ENCODE data around the gene JAM2. TPM values are rescaled to one million over a fixed set of nuclear protein-coding genes. Genes with fewer than 3 reads are reported as not detected.

Gene JAM2
- total RNA-seq, 1 donor from 2014 or later, result 23.7 TPM

- intact Hi-C loops (cut with micrococcal nuclease), result no loop called here
- Histone ChIP-seq H3K4me1 (peaks cover 31% of the 10 kb centered on the region), H3K9me3 (replicated peaks) (no peaks in the 10 kb centered on the region), H3K27me3 (ENCODE audit: low read depth) (no peaks in the 10 kb centered on the region), H3K27ac (replicated peaks) (no peak overlapping the region), H3K4me3 (no peak overlapping the region), H3K36me3 (no peaks in the 10 kb centered on the region)
- no peak for DNase-seq
- TF ChIP-seq CTCF (IDR thresholded peaks at IDR 0.05; ENCODE audit: borderline replicate concordance), result no peak
Observed at GRCh38 chr21:25660233-25660632, 21.2 kb downstream of the JAM2 start.

GRCh38 chr21:25664491-25664931, 25.5 kb downstream of the JAM2 start:
- H3K4me3 ChIP-seq, result no peak overlapping the region
- no peaks in the 10 kb centered on the region for H3K36me3 ChIP-seq
- no peak for TF ChIP-seq CTCF (IDR thresholded peaks at IDR 0.05; ENCODE audit: borderline replicate concordance)
- no peaks in the 10 kb centered on the region for H3K27me3 ChIP-seq (ENCODE audit: low read depth)
- intact Hi-C loops (cut with micrococcal nuclease), result no loop called here
- no peaks in the 10 kb centered on the region for H3K9me3 ChIP-seq (replicated peaks)
- peak overlapping the region; percentile 82 for H3K27ac ChIP-seq (replicated peaks)
- H3K4me1 ChIP-seq, result peaks cover 25% of the 10 kb centered on the region
- DNase-seq, result peak; percentile 22

- no peaks in the 10 kb centered on the region for H3K9me3 ChIP-seq (replicated peaks)
- no peak for TF ChIP-seq CTCF (IDR thresholded peaks at IDR 0.05; ENCODE audit: borderline replicate concordance)
- no peaks in the 10 kb centered on the region for H3K27me3 ChIP-seq (ENCODE audit: low read depth)
- intact Hi-C loops (cut with micrococcal nuclease), result no loop called here
- H3K4me1 ChIP-seq, result peaks cover 31% of the 10 kb centered on the region
- DNase-seq, result no peak
- H3K27ac ChIP-seq (replicated peaks), result peak overlapping the region; percentile 89
- H3K4me3 ChIP-seq, result no peak overlapping the region
- no peaks in the 10 kb centered on the region for H3K36me3 ChIP-seq
Observed at GRCh38 chr21:25670726-25671125, 31.7 kb downstream of the JAM2 start.

- no peak for TF ChIP-seq CTCF (IDR thresholded peaks at IDR 0.05; ENCODE audit: borderline replicate concordance)
- intact Hi-C loops (cut with micrococcal nuclease), result no loop called here
- Histone ChIP-seq H3K9me3 (replicated peaks) (no peaks in the 10 kb centered on the region), H3K36me3 (peaks cover 6% of the 10 kb centered on the region), H3K27me3 (ENCODE audit: low read depth) (no peaks in the 10 kb centered on the region), H3K4me3 (no peak overlapping the region), H3K27ac (replicated peaks) (peak overlapping the region; percentile 59), H3K4me1 (peaks cover 30% of the 10 kb centered on the region)
- no peak for DNase-seq
Observed at GRCh38 chr21:25676451-25676850, 37.4 kb downstream of the JAM2 start.

- H3K4me3 ChIP-seq, result no peak overlapping the region
- H3K9me3 ChIP-seq (replicated peaks), result no peaks in the 10 kb centered on the region
- intact Hi-C loops (cut with micrococcal nuclease), result no loop called here
- H3K27ac ChIP-seq (replicated peaks), result peak overlapping the region; percentile 9
- no peak for DNase-seq
- peaks cover 37% of the 10 kb centered on the region for H3K4me1 ChIP-seq
- no peaks in the 10 kb centered on the region for H3K27me3 ChIP-seq (ENCODE audit: low read depth)
- H3K36me3 ChIP-seq, result peaks cover 10% of the 10 kb centered on the region
- no peak for TF ChIP-seq CTCF (IDR thresholded peaks at IDR 0.05; ENCODE audit: borderline replicate concordance)
Observed at GRCh38 chr21:25682382-25682781, 43.3 kb downstream of the JAM2 start.

GRCh38 chr21:25687787-25688186, 48.7 kb downstream of the JAM2 start:
- Histone ChIP-seq H3K4me1 (peaks cover 54% of the 10 kb centered on the region), H3K4me3 (no peak overlapping the region), H3K9me3 (replicated peaks) (no peaks in the 10 kb centered on the region), H3K36me3 (no peaks in the 10 kb centered on the region), H3K27ac (replicated peaks) (peak overlapping the region; percentile 79), H3K27me3 (ENCODE audit: low read depth) (no peaks in the 10 kb centered on the region)
- DNase-seq, result no peak
- intact Hi-C loops (cut with micrococcal nuclease), result no loop called here
- no peak for TF ChIP-seq CTCF (IDR thresholded peaks at IDR 0.05; ENCODE audit: borderline replicate concordance)

All from left ventricle myocardium inferior (tissue), 1 donor.